H1 (cell line): ENCODE measurements around the gene PLEKHA5. TPM values are rescaled to one million over a fixed set of nuclear protein-coding genes. Genes with fewer than 3 reads are reported as not detected.

Source experiments
- BRCA1 ChIP-seq: IDR thresholded peaks from 2 replicates; pipeline ENCODE4 v1.6.1; 2012; ENCODE audit warnings: low read depth, low read length, improper control_type of control experiment
- HDAC2 ChIP-seq, 2 experiments: fragments of 300-600 bp in 1 of 2; sonication (generic) in 1 of 2; IDR thresholded peaks; 2 replicates each; pipeline ENCODE4 v1.6.1; 2011 to 2012; ENCODE audit warnings: low read depth in 2 of 2, low read length in 2 of 2, mild to moderate bottlenecking in 2 of 2, moderate library complexity in 2 of 2, borderline replicate concordance in 1 of 2, inconsistent platforms in 1 of 2
- SUZ12 ChIP-seq: fragments of 200-600 bp; sonication (generic); IDR thresholded peaks from 2 replicates; pipeline ENCODE4 v1.6.1; 2012; ENCODE audit warnings: mild to moderate bottlenecking, inconsistent platforms, low read length, moderate library complexity, mixed read lengths
- polyA plus RNA-seq, 7 experiments: library from polyadenylated mRNA; depleted of rRNA in 3 of 7; stranded (reverse) in 5 of 7; unstranded in 2 of 7; fragments of >200 nt in 5 of 7; fragments of 200-250 nt in 2 of 7; gene quantifications; 1 replicate in 5 of 7; 2 replicates in 1 of 7; 4 replicates in 1 of 7; pipeline versions ENCODE4 v1.2.1 to v1.2.3, GENCODE V29; 2011 to 2013; ENCODE audit warnings: missing spikeins in 2 of 7, mixed read lengths in 2 of 7
- total RNA-seq: library from RNA; stranded (reverse); fragmentation: NEBNext Ultra II Directional; extraction: Animal tissue kit (Norgen Biotek cat#: 25700); gene quantifications from 2 replicates; pipeline ENCODE4 v1.2.1, GENCODE V29; 2021

The PLEKHA5 gene
- total and polyA plus RNA-seq, 2 of the 8 experiments (the other 6 are each of a cell fraction or from before 2014, with no cell fraction given), result 17.2 to 66.1 TPM

GRCh38 chr12:19245106-19245505 is 115.6 kb downstream of the PLEKHA5 start (continued):
- no peak for TF ChIP-seq HDAC2 (IDR thresholded peaks at IDR 0.05; ENCODE audit: borderline replicate concordance in 1 of 2, low read depth in 2 of 2, low read length in 2 of 2)
- no peak for TF ChIP-seq BRCA1
- TF ChIP-seq SUZ12, result no peak
